Central memory CD8-positive, alpha-beta T cell (primary cell): ENCODE data around the gene CCDC197.

Experiments
- ATAC-seq: fragments of 150-1000 bp; cut with Tn5 transposase; replicated peaks from 2 replicates; pipeline ENCODE4 v1.10.0; 2022; ENCODE audit warnings: mild to moderate bottlenecking, moderate FRiP score, moderate number of reproducible peaks; ENCODE audit not compliant: poor library complexity, severe bottlenecking; ENCODE audit errors: extremely low read depth
- DNase-seq, 2 donors: peaks; one replicate each; pipeline ENCODE4 v3.0.0; 2021; ENCODE audit warnings: low spot score in 2 of 2
- H3K27ac Mint-ChIP-seq: one replicate; pipeline ENCODE4 v1.8.0; 2022; ENCODE audit warnings: low read depth, mild to moderate bottlenecking, moderate library complexity, mixed read lengths
- H3K27me3 Mint-ChIP-seq: one replicate; pipeline ENCODE4 v1.8.0; 2022; ENCODE audit warnings: mixed read lengths
- H3K36me3 Mint-ChIP-seq: one replicate; pipeline ENCODE4 v1.8.0; 2022; ENCODE audit warnings: mild to moderate bottlenecking, moderate library complexity, mixed read lengths; ENCODE audit not compliant: insufficient read depth
- H3K4me1 Mint-ChIP-seq: one replicate; pipeline ENCODE4 v1.8.0; 2022; ENCODE audit warnings: mixed read lengths
- H3K4me3 Mint-ChIP-seq: one replicate; pipeline ENCODE4 v1.8.0; 2022; ENCODE audit warnings: mild to moderate bottlenecking, moderate library complexity, mixed read lengths
- H3K9me3 Mint-ChIP-seq: one replicate; pipeline ENCODE4 v1.8.0; 2022; ENCODE audit warnings: mixed read lengths

The CCDC197 gene

DNA sequence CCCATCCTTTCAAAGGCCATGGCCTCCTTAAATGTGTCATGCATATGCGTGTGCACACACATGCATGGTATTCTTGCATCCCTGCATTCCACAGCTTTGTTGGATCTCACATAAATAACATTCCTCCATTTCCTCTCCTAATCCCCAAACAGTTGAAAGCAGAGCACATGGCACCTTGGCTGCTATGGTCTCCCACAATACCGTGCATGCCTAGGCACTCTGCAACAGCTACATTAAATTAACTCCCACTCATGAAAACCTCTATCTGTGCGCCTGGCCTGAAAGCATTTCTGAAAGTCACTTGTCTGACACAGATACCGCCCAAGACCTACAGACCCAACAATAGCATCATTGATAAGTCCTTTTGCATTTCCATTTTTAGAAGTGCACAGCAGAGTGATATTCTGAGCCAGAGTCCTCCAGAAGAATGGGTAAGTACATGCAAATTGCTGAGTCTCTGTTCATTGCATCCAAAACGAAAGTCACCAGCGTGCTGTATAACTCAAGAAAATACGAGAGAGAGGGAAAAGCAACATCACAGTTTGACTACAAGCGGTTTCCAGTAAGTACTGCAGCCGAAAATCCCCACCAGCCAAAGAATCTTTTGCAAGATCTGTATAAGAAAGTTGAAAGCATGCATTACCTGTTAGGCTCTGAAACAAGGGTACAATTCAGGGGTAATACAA, 21.2 kb upstream of the CCDC197 start:
- peak overlapping the region; percentile 60 for H3K4me3 Mint-ChIP-seq
- H3K4me1 Mint-ChIP-seq, result peaks cover 62% of the 10 kb centered on the region
- H3K27ac Mint-ChIP-seq, result peak overlapping the region; percentile 45
- DNase-seq (no peak), ATAC-seq (no peak)
- H3K9me3 Mint-ChIP-seq, result peaks cover 5% of the 10 kb centered on the region
- H3K27me3 Mint-ChIP-seq, result no peaks in the 10 kb centered on the region
- peaks cover 9% of the 10 kb centered on the region for H3K36me3 Mint-ChIP-seq

DNA sequence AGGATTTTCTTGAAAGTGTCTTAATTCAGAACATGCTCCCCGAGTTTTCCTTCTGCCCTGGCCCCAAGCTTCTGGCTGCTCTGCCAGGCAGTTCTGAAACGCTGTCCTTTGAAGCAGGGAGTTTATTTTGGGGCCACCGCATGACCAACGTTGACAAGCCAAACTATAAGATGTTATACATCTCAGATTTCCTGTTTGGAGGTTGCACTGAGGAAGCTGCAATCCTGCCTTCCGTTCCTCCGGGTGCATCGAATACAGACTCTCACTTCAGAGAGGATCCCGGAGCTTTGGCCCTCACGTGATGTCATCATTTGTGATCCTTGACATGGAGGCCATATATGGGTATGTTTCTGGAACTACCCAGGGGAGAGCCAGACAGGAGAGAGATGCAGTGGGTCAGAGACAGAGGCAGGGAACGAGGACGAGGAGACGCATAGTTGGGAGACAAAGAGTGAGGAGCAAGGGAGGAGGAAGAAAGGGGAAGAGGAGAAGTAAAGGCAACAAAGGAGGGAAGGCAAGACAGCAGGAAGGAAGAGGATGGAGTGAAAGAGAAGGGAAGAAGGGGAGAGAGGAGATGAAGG, 20.5 kb upstream of the CCDC197 start, which contains the start of gene ASB2:
Gene ASB2, minus strand, starts transcription at position 94 of the 581 bp plus-strand sequence. CDS start 12,031 bp downstream, outside the sequence.
- Mint-ChIP-seq H3K27me3 (no peaks in the 10 kb centered on the region), H3K4me1 (peaks cover 56% of the 10 kb centered on the region)

GRCh38 chr14:93977171-93977570, 19.9 kb upstream of the CCDC197 start:
- H3K27me3 Mint-ChIP-seq, result no peaks in the 10 kb centered on the region
- H3K9me3 Mint-ChIP-seq, result peaks cover 5% of the 10 kb centered on the region
- H3K4me1 Mint-ChIP-seq, result peaks cover 50% of the 10 kb centered on the region
- DNase-seq, result no peak
- H3K27ac Mint-ChIP-seq, result peak overlapping the region; percentile 83
- peak overlapping the region; percentile 65 for H3K4me3 Mint-ChIP-seq
- no peak for ATAC-seq
- peaks cover 9% of the 10 kb centered on the region for H3K36me3 Mint-ChIP-seq

More for the DNA sequence above, 20.5 kb upstream of the CCDC197 start, which contains the start of gene ASB2:
- H3K9me3 Mint-ChIP-seq, result peaks cover 5% of the 10 kb centered on the region
- ATAC-seq, result no peak
- H3K36me3 Mint-ChIP-seq, result peaks cover 9% of the 10 kb centered on the region
- DNase-seq, result no peak
- peak within 1 kb of the TSS; percentile 83 for H3K27ac Mint-ChIP-seq
- H3K4me3 Mint-ChIP-seq, result peak within 1 kb of the TSS; percentile 65

GRCh38 chr14:93977790-93978581, 19.1 kb upstream of the CCDC197 start:
- ATAC-seq (peak; percentile 93), DNase-seq (peak; percentile 42 to 70)
- H3K9me3 Mint-ChIP-seq, result peaks cover 5% of the 10 kb centered on the region
- H3K4me3 Mint-ChIP-seq, result peak overlapping the region; percentile 65
- H3K4me1 Mint-ChIP-seq, result peaks cover 48% of the 10 kb centered on the region
- H3K27me3 Mint-ChIP-seq, result no peaks in the 10 kb centered on the region
- peaks cover 9% of the 10 kb centered on the region for H3K36me3 Mint-ChIP-seq
- peak overlapping the region; percentile 83 for H3K27ac Mint-ChIP-seq

DNA sequence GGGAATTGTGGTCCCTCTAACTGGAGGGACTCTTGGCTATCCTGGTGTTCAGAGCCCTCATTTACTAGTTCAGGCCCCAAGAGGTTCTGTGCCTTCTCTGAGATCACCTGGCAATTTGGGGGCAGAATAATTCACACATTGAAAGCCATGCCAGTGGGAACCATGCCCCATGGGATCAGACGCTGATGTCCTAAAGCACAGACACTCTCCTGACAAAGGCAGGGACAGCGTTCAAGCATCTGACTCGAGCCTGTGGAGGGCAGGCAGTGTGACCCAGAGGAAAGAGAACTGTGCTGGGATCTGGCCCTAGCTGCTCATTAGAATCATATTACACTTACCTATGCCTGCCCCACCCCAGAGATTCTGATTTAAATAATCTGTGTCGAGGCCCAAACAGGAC, 18.4 kb upstream of the CCDC197 start:
- Mint-ChIP-seq H3K4me3 (peak overlapping the region; percentile 65), H3K36me3 (peaks cover 9% of the 10 kb centered on the region), H3K27ac (peak overlapping the region; percentile 83), H3K4me1 (peaks cover 48% of the 10 kb centered on the region), H3K27me3 (no peaks in the 10 kb centered on the region), H3K9me3 (peaks cover 5% of the 10 kb centered on the region)
- no peak for DNase-seq
- ATAC-seq, result peak; percentile 10

GRCh38 chr14:93980456-93981201, 16.5 kb upstream of the CCDC197 start:
- peaks cover 9% of the 10 kb centered on the region for H3K36me3 Mint-ChIP-seq
- ATAC-seq, result no peak
- H3K27me3 Mint-ChIP-seq, result peaks cover 8% of the 10 kb centered on the region
- DNase-seq, result no peak
- H3K4me1 Mint-ChIP-seq, result peaks cover 44% of the 10 kb centered on the region
- peaks cover 5% of the 10 kb centered on the region for H3K9me3 Mint-ChIP-seq
- H3K4me3 Mint-ChIP-seq, result no peak overlapping the region
- H3K27ac Mint-ChIP-seq, result peak overlapping the region; percentile 42

DNA sequence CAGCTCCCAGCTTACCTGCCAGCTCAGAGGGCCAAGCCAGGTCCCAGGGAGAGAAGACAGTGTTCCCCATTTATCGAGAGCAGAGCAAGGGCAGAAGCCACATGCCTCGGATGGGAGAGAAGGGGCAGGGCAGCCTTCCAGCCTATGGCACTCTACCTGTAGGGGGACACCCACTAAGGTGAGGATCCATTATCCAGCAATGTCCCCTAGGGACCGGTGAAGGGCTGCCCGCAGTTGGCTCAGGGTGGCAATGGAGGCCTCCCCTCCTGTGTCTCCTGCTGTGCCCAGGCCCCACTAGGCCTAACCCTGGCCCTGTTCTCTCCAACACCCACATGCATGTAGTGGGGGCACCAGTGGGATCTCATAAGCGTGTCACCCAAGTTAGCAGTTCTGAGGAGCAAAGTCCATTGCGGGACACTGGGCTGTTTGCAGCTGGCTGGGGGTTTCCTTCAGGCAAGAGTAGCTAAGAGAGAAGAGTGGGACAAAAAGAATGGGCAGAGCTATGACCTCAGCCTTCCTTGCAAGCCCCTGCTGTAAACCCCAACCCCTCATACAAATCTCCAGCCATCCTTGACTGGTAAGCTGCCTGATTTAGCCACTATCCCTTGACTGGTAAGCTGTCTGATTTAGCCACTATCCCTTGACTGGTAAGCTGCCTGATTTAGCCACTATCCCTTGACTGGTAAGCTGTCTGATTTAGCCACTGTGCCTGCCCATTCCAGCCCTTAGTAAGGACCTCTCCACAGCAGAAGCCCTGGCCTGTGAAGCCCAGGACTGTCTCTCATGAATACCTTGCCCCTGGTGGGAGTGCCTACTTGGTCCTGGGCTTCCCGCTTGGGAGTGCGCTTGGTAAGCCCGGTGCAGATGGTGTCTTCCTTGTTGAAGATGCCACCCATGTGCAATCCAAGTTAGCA, 15.5 kb upstream of the CCDC197 start:
- no peak overlapping the region for H3K27ac Mint-ChIP-seq
- ATAC-seq, result no peak
- no peak for DNase-seq
- peaks cover 4% of the 10 kb centered on the region for H3K9me3 Mint-ChIP-seq
- H3K27me3 Mint-ChIP-seq, result peaks cover 8% of the 10 kb centered on the region
- no peak overlapping the region for H3K4me3 Mint-ChIP-seq
- H3K36me3 Mint-ChIP-seq, result peaks cover 9% of the 10 kb centered on the region
- peaks cover 36% of the 10 kb centered on the region for H3K4me1 Mint-ChIP-seq

GRCh38 chr14:93982230-93983007, 14.7 kb upstream of the CCDC197 start:
- Mint-ChIP-seq H3K9me3 (no peaks in the 10 kb centered on the region), H3K4me1 (peaks cover 28% of the 10 kb centered on the region), H3K27ac (no peak overlapping the region), H3K4me3 (no peak overlapping the region), H3K27me3 (peaks cover 8% of the 10 kb centered on the region), H3K36me3 (peaks cover 9% of the 10 kb centered on the region)
- DNase-seq, result no peak
- ATAC-seq, result no peak

DNA sequence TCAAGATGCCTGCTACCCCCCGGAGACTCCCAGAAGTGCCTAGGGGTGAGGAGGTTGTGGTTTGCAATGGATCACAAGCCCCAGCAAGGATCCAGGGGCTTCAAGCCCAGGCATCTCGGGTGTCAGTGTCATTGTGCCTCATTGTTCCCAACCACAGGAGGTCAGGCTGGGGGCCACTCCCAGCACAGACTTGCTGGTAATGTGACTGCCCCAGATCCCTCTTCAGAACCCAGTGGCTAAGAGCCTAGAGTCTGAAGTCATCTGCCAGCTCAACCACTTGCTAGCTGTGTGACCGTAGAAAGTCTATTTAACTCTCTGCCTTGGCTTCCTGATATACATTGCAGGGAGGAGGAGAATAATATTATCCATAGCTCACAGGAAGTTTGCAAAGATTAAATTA, 13.0 kb upstream of the CCDC197 start:
- Mint-ChIP-seq H3K27ac (no peak overlapping the region), H3K4me1 (peaks cover 11% of the 10 kb centered on the region), H3K36me3 (peaks cover 3% of the 10 kb centered on the region), H3K9me3 (no peaks in the 10 kb centered on the region), H3K4me3 (no peak overlapping the region), H3K27me3 (peaks cover 8% of the 10 kb centered on the region)
- ATAC-seq (no peak), DNase-seq (no peak)

DNA sequence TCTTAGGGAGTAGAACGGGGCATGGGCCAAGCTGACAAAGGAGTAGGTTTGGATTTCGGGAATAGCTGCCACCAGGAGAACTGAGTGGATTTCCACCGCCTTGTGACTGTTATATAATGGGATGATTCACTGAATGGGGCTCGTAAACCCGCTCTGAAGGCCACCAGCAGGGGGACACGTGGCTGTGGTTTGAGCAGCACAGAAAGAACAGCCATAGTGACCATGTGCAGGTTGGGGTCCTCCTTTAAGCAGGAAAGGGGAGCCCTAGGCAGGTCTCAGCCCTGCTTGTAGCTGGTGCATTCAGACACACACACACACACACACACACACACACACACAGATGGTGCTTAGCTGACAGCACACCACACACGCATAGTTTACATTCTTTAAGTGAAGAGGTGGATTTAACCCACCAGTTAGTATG, 12.1 kb upstream of the CCDC197 start:
- Mint-ChIP-seq H3K4me3 (no peak overlapping the region), H3K36me3 (peaks cover 3% of the 10 kb centered on the region), H3K4me1 (peaks cover 8% of the 10 kb centered on the region), H3K27ac (no peak overlapping the region), H3K27me3 (peaks cover 8% of the 10 kb centered on the region), H3K9me3 (no peaks in the 10 kb centered on the region)
- ATAC-seq, result no peak
- DNase-seq, result no peak

- ATAC-seq, result no peak
- no peak overlapping the region for H3K27ac Mint-ChIP-seq
- H3K4me3 Mint-ChIP-seq, result no peak overlapping the region
- H3K9me3 Mint-ChIP-seq, result no peaks in the 10 kb centered on the region
- DNase-seq, result no peak
- peaks cover 8% of the 10 kb centered on the region for H3K27me3 Mint-ChIP-seq
- no peaks in the 10 kb centered on the region for H3K36me3 Mint-ChIP-seq
- H3K4me1 Mint-ChIP-seq, result no peaks in the 10 kb centered on the region
These were observed 10.1 kb upstream of the CCDC197 start for GRCh38 chr14:93986955-93987354.
